H1 (cell line): ENCODE measurements around the gene CUL2. TPM values are rescaled to one million over a fixed set of nuclear protein-coding genes. Genes with fewer than 3 reads are reported as not detected.

ENCODE experiments used
- CTCF ChIA-PET: fragments of 300-600 bp; sonication (Branson Sonifier 250); formaldehyde crosslinking; loops from one replicate; lab custom pipeline; 2021; ENCODE audit not compliant: partially characterized antibody; lab: Charles Lee
- POLR2A ChIA-PET: fragments of 300-600 bp; sonication (Branson Sonifier 250); formaldehyde crosslinking; loops from one replicate; lab custom pipeline; 2021; ENCODE audit warnings: inconsistent platforms; ENCODE audit not compliant: partially characterized antibody; lab: Charles Lee
- DNase-seq, 2 experiments: peaks; one replicate each; pipeline versions ENCODE4 v3.0.0 to v3.0.0-alpha.2; 2010 to 2022; ENCODE audit warnings: low spot score in 2 of 2, low read depth in 1 of 2, mixed read lengths in 1 of 2
- FAIRE-seq: peaks from 2 replicates; lab custom pipeline; 2011; peaks lifted over from hg19 to GRCh38; lab: Jason Lieb, UNC
- H2AFZ ChIP-seq: 2 replicates; pipeline ENCODE4 v1.8.1; 2012; ENCODE audit warnings: low read length, inconsistent platforms
- H2AK5ac ChIP-seq: 2 replicates; pipeline ENCODE4 v1.6.1; 2013; ENCODE audit warnings: low read depth, low read length
- H2BK120ac ChIP-seq: replicated peaks from 2 replicates; pipeline ENCODE3; 2013; ENCODE audit warnings: low read depth, low read length, inconsistent platforms
- H2BK12ac ChIP-seq: 2 replicates; pipeline ENCODE4 v1.6.1; 2013; ENCODE audit warnings: low read depth, low read length
- H2BK15ac ChIP-seq: 2 replicates; pipeline ENCODE4 v1.6.1; 2013; ENCODE audit warnings: low read length
- H2BK20ac ChIP-seq: 2 replicates; pipeline ENCODE4 v1.6.1; 2013; ENCODE audit warnings: low read length
- H2BK5ac ChIP-seq: 2 replicates; pipeline ENCODE4 v1.6.1; 2013; ENCODE audit warnings: low read depth, low read length
- H3K14ac ChIP-seq: 2 replicates; pipeline ENCODE4 v1.6.1; 2013; ENCODE audit warnings: inconsistent platforms; ENCODE audit not compliant: insufficient read length
- H3K18ac ChIP-seq: 2 replicates; pipeline ENCODE4 v1.6.1; 2013; ENCODE audit warnings: low read length; ENCODE audit errors: extremely low read depth
- H3K23ac ChIP-seq: 2 replicates; pipeline ENCODE4 v1.6.1; 2013; ENCODE audit warnings: inconsistent platforms; ENCODE audit not compliant: insufficient read length
- H3K23me2 ChIP-seq: 2 replicates; pipeline ENCODE4 v1.6.1; 2013; ENCODE audit warnings: low read depth, low read length
- H3K27ac ChIP-seq: 2 replicates; pipeline ENCODE4 v1.6.1; 2011; ENCODE audit warnings: low read depth, low read length, inconsistent platforms
- H3K27me3 ChIP-seq, 4 experiments: replicated peaks in 1 of 4; 1 replicate in 1 of 4; 2 replicates in 3 of 4; pipeline versions ENCODE4 v1.6.1 to v1.8.1; 2011 to 2013; ENCODE audit warnings: low read length in 3 of 4, mild to moderate bottlenecking in 3 of 4, inconsistent platforms in 2 of 4, mixed read lengths in 2 of 4, moderate library complexity in 1 of 4; ENCODE audit not compliant: control insufficient read depth in 3 of 4, insufficient read depth in 3 of 4; ENCODE audit errors: extremely low read depth in 1 of 4
- H3K36me3 ChIP-seq, 4 experiments: 2 replicates each; pipeline versions ENCODE4 v1.6.1 to v1.8.1; 2011 to 2013; ENCODE audit warnings: mild to moderate bottlenecking in 4 of 4, low read length in 3 of 4, moderate library complexity in 2 of 4, control low read depth in 1 of 4, inconsistent platforms in 1 of 4; ENCODE audit not compliant: insufficient read depth in 4 of 4, control insufficient read depth in 2 of 4
- H3K4ac ChIP-seq: replicated peaks from 2 replicates; pipeline ENCODE3; 2013; ENCODE audit warnings: low read length, low read depth, mixed read lengths, inconsistent platforms; ENCODE audit not compliant: insufficient read length
- H3K4me1 ChIP-seq, 4 experiments: replicated peaks in 1 of 4; 1 replicate in 1 of 4; 2 replicates in 3 of 4; pipeline versions ENCODE4 v1.6.1 to v1.8.1; 2011 to 2013; ENCODE audit warnings: low read length in 3 of 4, inconsistent platforms in 2 of 4, mixed read lengths in 1 of 4; ENCODE audit not compliant: insufficient read depth in 4 of 4, control insufficient read depth in 3 of 4
- H3K4me2 ChIP-seq, 2 experiments: 2 replicates each; pipeline versions ENCODE4 v1.6.1 to v1.8.1; 2011 to 2013; ENCODE audit warnings: low read depth in 2 of 2, low read length in 2 of 2, control low read depth in 1 of 2, inconsistent platforms in 1 of 2, mild to moderate bottlenecking in 1 of 2; ENCODE audit not compliant: insufficient read depth in 1 of 2
- H3K4me3 ChIP-seq, 4 experiments: fragments of 200-600, 300-600 bp in 1 of 4; sonication (generic), shearing (Covaris generic), sonication (Bioruptor Twin) in 1 of 4; 2 replicates each; pipeline versions ENCODE4 v1.5.1 to v1.8.1; 2011 to 2016; ENCODE audit warnings: low read length in 4 of 4, low read depth in 3 of 4, control low read depth in 2 of 4, inconsistent platforms in 2 of 4, mild to moderate bottlenecking in 2 of 4, mixed read lengths in 1 of 4, moderate library complexity in 1 of 4; ENCODE audit not compliant: insufficient read depth in 2 of 4; ENCODE audit errors: extremely low read depth in 1 of 4
- H3K56ac ChIP-seq: replicated peaks from 2 replicates; pipeline ENCODE3; 2013; ENCODE audit warnings: low read depth, mild to moderate bottlenecking, mixed read lengths, low read length, inconsistent platforms; ENCODE audit not compliant: insufficient read length
- H3K79me1 ChIP-seq: 2 replicates; pipeline ENCODE4 v1.6.1; 2013; ENCODE audit warnings: low read depth, low read length, control low read depth
- H3K79me2 ChIP-seq, 2 experiments: 2 replicates each; pipeline versions ENCODE4 v1.6.1 to v1.8.1; 2012 to 2013; ENCODE audit warnings: low read length in 2 of 2, mild to moderate bottlenecking in 2 of 2, inconsistent platforms in 1 of 2; ENCODE audit not compliant: insufficient read depth in 2 of 2, control insufficient read depth in 1 of 2
- H3K9ac ChIP-seq, 4 experiments: replicated peaks in 1 of 4; 1 replicate in 1 of 4; 2 replicates in 3 of 4; pipeline versions ENCODE4 v1.6.1 to v1.8.1; 2011 to 2013; ENCODE audit warnings: low read depth in 3 of 4, low read length in 3 of 4, control low read depth in 2 of 4, mild to moderate bottlenecking in 2 of 4, moderate library complexity in 2 of 4, inconsistent platforms in 1 of 4; ENCODE audit errors: extremely low read depth in 1 of 4
- H3K9me3 ChIP-seq, 2 experiments: 2 replicates each; pipeline versions ENCODE4 v1.6.1 to v1.8.1; 2012 to 2013; ENCODE audit warnings: mild to moderate bottlenecking in 2 of 2, moderate library complexity in 2 of 2, control low read depth in 1 of 2, inconsistent platforms in 1 of 2, low read depth in 1 of 2, low read length in 1 of 2, mixed read lengths in 1 of 2; ENCODE audit not compliant: insufficient read depth in 2 of 2
- H4K20me1 ChIP-seq, 2 experiments: replicated peaks in 1 of 2; 2 replicates each; pipeline versions ENCODE3 to v1.8.1; 2011 to 2013; ENCODE audit warnings: inconsistent platforms in 2 of 2, low read length in 2 of 2, mild to moderate bottlenecking in 1 of 2; ENCODE audit not compliant: insufficient read depth in 2 of 2, control insufficient read depth in 1 of 2
- H4K5ac ChIP-seq: 2 replicates; pipeline ENCODE4 v1.6.1; 2013; ENCODE audit warnings: low read length, low read depth, mixed read lengths, inconsistent platforms; ENCODE audit not compliant: insufficient read length
- H4K8ac ChIP-seq: 2 replicates; pipeline ENCODE4 v1.8.0; 2013; ENCODE audit warnings: mild to moderate bottlenecking, moderate library complexity, low read length, inconsistent platforms; ENCODE audit not compliant: insufficient read depth; ENCODE audit errors: extremely low read depth
- H4K91ac ChIP-seq: replicated peaks from 2 replicates; pipeline ENCODE3; 2013; ENCODE audit warnings: low read length, mixed read lengths, inconsistent platforms; ENCODE audit not compliant: insufficient read length
- CEBPB ChIP-seq: IDR thresholded peaks from 2 replicates; pipeline ENCODE4 v1.6.1; 2012; ENCODE audit warnings: low read depth, low read length
- GABPA ChIP-seq: IDR thresholded peaks from 2 replicates; pipeline ENCODE4 v1.6.1; 2011; ENCODE audit warnings: mild to moderate bottlenecking, low read length, moderate library complexity, borderline replicate concordance; ENCODE audit not compliant: insufficient read depth
- NANOG ChIP-seq: IDR thresholded peaks from 2 replicates; pipeline ENCODE4 v1.6.1; 2011; ENCODE audit warnings: low read length, low read depth, mild to moderate bottlenecking, inconsistent platforms; ENCODE audit not compliant: insufficient read depth, poor library complexity, severe bottlenecking
- NRF1 ChIP-seq: IDR thresholded peaks from 2 replicates; pipeline ENCODE4 v1.6.1; 2011; ENCODE audit warnings: mild to moderate bottlenecking, low read depth, low read length, improper control_type of control experiment
- YY1 ChIP-seq: IDR thresholded peaks from 2 replicates; pipeline ENCODE4 v1.6.1; 2011; ENCODE audit warnings: low read depth, mild to moderate bottlenecking, low read length
- ZNF274 ChIP-seq: IDR thresholded peaks from 2 replicates; pipeline ENCODE4 v1.7.0; 2012; ENCODE audit warnings: low read length, borderline replicate concordance; ENCODE audit errors: extremely low read depth
- WGBS, 2 experiments: shearing (Covaris generic) in 1 of 2; methylation state at CpG; one replicate each; pipeline versions ENCODE4 v1.1.6 to v1.1.7; 2013 to 2015; ENCODE audit warnings: low lambda C conversion rate in 2 of 2, mixed read lengths in 2 of 2, inconsistent platforms in 1 of 2, low coverage in 1 of 2, missing lambda C conversion rate in 1 of 2; ENCODE audit not compliant: insufficient replicate concordance in 2 of 2, insufficient coverage in 1 of 2, insufficient read length in 1 of 2; ENCODE audit errors: extremely low coverage in 1 of 2, missing lambda C conversion rate in 1 of 2; 5-methylcytosine and 5-hydroxymethylcytosine counted together
- polyA plus RNA-seq, 7 experiments: library from polyadenylated mRNA; depleted of rRNA in 3 of 7; stranded (reverse) in 5 of 7; unstranded in 2 of 7; fragments of >200 nt in 5 of 7; fragments of 200-250 nt in 2 of 7; gene quantifications; 1 replicate in 5 of 7; 2 replicates in 1 of 7; 4 replicates in 1 of 7; pipeline versions ENCODE4 v1.2.1 to v1.2.3, GENCODE V29; 2011 to 2013; ENCODE audit warnings: missing spikeins in 2 of 7, mixed read lengths in 2 of 7
- total RNA-seq: library from RNA; stranded (reverse); fragmentation: NEBNext Ultra II Directional; extraction: Animal tissue kit (Norgen Biotek cat#: 25700); gene quantifications from 2 replicates; pipeline ENCODE4 v1.2.1, GENCODE V29; 2021

CUL2 gene
- total and polyA plus RNA-seq, 2 of the 8 experiments (the other 6 are each of a cell fraction or from before 2014, with no cell fraction given), result 10.2 to 43.1 TPM

DNA sequence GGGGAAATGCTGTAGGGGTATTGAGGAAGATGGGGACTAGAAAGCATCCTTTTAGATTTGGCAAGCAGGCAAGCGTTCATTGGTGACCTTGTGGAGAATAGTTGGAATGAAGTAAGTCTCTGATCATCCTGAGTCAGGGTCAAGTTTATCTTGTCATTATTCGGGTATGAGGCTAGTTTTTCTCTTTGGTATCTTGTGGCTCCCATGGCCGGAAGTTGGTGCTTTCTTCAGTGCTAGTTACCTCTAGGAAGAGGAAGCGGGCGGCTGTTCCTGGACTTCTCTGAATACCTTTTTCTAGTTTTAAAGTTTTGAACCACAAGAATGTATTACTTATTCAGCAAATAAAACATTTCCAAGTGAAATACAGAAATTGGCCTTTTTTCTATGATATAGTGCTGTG, 45.7 kb upstream of the CUL2 start:
- no peak overlapping the region for H2BK20ac ChIP-seq
- no peak overlapping the region for H2BK12ac ChIP-seq
- no peak overlapping the region for H3K4ac ChIP-seq
- DNase-seq, result no peak
- POLR2A ChIA-PET, result interaction anchor here (0.6 to 0.9 kb wide), 2 partner anchors 24 to 37 kb away, joined by 4 read pairs; no protein-coding TSS in a partner anchor
- no peaks in the 10 kb centered on the region for H3K9me3 ChIP-seq
- no peak for TF ChIP-seq ZNF274
- TF ChIP-seq GABPA, result no peak
- no peak for TF ChIP-seq NANOG
- no peak for TF ChIP-seq NRF1
- TF ChIP-seq YY1, result no peak
- no peak for TF ChIP-seq CEBPB
- TF ChIP-seq, all 59 proteins: peak for 0
- Histone ChIP-seq H3K79me1 (peaks cover 2% of the 10 kb centered on the region; the same call in 1 of the 2 replicates), H3K4me1 (peaks cover 0 to 2% (median 0%) of the 10 kb centered on the region in 4 experiments; a peak in 1 of 7 replicates), H2BK5ac (no peak overlapping the region), H3K4me2 (no peak overlapping the region), H4K20me1 (no peaks in the 10 kb centered on the region), H4K5ac (no peak overlapping the region), H3K79me2 (peaks cover 0 to 7% of the 10 kb centered on the region in 2 experiments; a peak in 2 of 4 replicates), H3K18ac (no peak overlapping the region), H3K27ac (no peak overlapping the region), H2BK15ac (no peak overlapping the region), H3K14ac (no peak overlapping the region), H3K9ac (no peak overlapping the region), H3K4me3 (no peak overlapping the region), H3K23me2 (peaks cover 4% of the 10 kb centered on the region; the same call in 1 of the 2 replicates), H2BK120ac (no peak overlapping the region), H3K56ac (no peak overlapping the region), H2AK5ac (no peak overlapping the region), H3K23ac (no peak overlapping the region), H2AFZ (no peak overlapping the region), H3K27me3 (no peaks in the 10 kb centered on the region), H4K8ac (no peak overlapping the region), H4K91ac (no peak overlapping the region), H3K36me3 (no peaks in the 10 kb centered on the region)
- no peak for FAIRE-seq
- CTCF ChIA-PET, result interaction anchor here (0.9 kb wide), 1 partner anchor 86 kb away, joined by 3 read pairs; no protein-coding TSS in a partner anchor
- 93% methylated on average over 5 of the region's 5 CpGs; no CpG with 5 or more reads in 1 of the 2 experiments for WGBS, 2 experiments
